ENCODE data around the gene CCM2.
A peak's percentile ranks its signal among the peaks of the same experiment; 100 is the strongest.
"Not testable (repeated sequence)": the region's sequence is repeated elsewhere in the genome, so short reads cannot be mapped to it uniquely, and the experiment has no call there.

Gene CCM2

DNA sequence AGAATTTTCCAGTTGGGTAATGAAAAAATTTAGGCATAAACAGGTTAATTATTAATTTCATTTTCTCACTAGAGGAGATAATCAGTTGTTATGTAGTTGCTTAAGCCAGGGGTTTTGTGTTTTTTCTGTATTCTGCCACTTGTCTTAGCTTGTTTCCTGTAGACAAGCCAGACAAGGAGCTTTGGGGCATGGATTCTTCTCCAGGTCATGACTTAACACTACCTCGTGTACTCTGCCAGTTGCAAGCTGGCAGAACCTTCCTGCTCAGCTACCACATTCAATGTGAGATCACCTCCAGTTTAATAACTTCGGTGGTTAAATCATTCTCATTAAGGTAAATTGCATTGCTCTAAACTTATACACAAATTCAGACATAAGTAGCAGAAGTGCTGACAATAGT, 1.8 kb downstream of the CCM2 start:
- no peak for DNase-seq (ENCODE audit: low spot score)

DNA sequence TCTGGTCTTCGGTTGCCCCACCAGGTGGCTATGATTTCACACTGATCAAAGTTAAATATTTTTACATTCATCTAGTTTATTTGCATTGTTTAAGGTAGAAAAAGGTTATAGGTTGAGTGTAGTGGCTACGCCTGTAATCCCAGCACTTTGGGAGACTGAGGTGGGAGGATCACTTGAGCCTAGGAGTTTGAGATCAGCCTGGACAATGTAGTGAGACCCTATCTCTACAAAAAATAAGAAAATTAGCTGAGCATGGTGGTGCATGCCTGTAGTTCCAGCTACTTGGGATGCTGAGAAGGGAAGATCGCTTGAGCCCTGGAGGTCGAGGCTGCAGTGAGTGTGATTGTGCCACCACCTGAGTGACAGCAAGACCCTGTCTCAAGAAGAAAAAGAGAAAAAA, 3.8 kb downstream of the CCM2 start:
- DNase-seq (ENCODE audit: low spot score), result no peak

DNA sequence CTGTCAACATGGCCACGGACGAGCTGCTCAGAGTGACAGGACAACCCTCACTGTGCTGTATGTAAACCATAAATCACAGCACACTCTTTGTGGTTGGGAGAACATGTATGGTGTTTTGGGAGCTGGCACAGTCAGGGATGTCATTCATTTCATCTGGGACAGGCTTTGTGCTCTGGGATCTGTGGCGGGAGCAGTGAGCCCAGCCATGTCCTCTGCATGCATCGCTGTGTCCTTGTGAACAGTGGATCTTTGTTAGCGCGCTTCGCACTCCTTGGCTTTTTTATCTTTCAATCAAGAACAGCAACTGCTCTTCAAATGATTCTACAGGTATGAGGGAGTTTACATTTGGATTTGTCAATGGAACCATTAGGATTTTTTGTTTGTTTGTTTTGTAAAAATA, 7.1 kb downstream of the CCM2 start:
- DNase-seq (ENCODE audit: low spot score), result peak; percentile 89

DNA sequence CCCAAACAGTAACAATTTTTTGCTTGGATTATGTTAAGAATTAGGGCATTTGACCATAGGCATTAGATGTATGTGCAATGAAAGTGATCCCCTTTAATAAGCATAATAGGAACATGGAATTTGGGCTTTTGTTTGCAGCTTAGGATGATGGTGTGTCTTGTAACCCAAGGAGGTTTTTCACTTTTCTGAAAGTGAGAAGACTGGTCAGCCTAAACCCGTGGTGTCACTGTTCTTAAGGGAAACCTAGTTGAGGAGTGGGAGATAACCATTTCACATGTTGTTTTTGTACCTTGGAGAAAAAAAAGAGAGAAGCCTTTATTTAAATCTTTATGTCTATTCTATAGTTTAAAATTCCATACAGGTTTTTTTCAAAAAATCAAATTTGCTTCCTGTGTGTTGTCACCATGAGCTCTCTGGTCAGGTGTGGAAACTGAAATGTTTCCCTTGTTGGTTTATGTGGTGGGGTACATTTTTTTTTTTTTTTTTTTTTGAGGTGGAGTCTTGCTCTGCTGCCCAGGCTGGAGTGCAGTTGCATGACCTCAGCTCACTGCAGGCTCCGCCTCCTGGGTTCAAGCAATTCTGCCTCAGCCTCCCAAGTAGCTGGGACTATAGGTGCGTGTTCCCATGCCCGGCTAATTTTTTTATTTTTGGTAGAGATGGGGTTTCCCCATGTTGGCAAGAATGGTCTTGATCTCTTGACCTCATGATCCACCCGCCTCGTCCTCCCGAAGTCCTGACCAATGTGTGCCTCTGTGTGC, 7.7 kb downstream of the CCM2 start:
- no peak for DNase-seq (ENCODE audit: low spot score)

DNA sequence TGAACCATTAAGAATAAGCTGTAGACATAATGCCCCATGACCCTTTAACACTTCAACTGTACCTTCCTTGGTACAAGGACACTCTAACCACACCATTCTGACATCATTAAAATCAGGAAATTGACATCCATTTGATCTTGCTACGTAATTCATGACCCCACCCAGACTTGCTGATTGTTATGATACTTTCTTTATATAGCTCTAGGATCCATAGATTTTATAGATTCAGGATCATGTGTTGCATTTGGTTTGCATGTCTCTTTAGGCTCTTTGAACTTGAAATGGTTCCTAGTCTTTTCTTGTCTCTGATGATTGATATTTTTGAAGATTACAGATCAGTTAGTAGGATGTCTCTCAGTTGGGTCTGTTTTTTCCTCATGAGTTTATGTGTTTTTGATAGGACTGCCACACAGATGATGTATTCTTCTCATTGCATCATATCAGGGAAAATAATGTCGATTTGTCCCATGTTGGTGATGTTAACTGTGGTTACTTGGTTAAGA, 13.5 kb downstream of the CCM2 start:
- no peak for DNase-seq (ENCODE audit: low spot score)

DNA sequence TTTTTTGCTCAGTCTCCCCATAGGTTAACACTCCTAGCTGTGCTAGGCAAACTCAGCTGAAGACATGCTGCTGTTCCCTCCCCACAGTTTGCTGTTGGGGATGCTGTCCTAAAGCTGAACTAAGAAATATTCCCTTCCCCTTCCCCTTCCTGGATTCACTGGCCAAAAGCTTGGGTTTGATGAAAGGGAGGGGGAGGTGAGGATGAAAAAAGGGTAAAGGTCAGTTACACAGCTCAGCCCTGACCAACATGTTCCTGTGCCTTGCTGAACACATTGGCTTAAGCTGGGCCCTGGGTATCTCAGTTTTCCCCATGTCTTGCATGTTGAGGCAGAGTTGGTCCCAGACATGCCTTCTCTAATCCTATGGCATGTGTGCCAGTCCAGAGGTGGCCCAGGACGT, 15.3 kb downstream of the CCM2 start:
- DNase-seq (ENCODE audit: low spot score), result no peak

DNA sequence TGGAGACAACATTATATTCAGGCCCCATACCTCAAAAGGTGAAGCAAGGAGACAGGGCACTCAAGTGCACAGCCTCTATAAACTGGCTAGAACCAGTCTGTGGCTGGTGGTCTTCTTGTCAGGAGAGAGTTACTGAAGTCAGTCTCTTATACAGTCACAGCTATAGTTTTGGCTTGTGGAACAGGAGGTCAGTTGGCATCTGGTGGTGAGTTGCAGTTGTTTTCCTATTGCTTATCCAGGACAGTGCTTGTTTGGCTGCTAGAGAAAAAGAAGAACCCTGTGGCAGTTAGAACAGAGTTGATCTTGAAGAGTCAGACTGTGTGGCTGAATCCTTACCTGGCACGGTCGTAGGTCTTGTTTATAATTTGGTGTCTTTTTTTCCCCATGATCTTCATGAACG, 17.3 kb downstream of the CCM2 start:
- DNase-seq (ENCODE audit: low spot score), result no peak

DNA sequence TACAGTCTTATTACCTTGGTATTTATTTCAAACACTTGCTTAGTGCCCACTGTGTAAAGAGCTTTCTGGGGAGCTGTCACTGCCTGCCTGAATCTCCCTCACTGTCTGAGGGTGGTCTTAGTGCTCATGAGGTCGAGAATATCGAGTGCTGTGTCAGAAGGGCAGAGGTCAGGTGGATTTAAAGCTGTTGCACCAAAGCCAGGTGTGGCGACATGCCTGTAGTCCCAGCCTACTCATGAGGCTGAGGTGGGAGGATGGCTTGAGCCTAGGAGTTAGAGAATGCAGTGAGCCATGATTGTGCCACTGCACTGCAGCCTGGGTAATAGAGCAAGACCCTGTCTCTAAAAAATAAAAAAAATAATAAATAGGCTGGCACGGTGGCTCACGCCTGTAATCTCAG, 20.9 kb downstream of the CCM2 start:
- no peak for DNase-seq (ENCODE audit: low spot score)

DNA sequence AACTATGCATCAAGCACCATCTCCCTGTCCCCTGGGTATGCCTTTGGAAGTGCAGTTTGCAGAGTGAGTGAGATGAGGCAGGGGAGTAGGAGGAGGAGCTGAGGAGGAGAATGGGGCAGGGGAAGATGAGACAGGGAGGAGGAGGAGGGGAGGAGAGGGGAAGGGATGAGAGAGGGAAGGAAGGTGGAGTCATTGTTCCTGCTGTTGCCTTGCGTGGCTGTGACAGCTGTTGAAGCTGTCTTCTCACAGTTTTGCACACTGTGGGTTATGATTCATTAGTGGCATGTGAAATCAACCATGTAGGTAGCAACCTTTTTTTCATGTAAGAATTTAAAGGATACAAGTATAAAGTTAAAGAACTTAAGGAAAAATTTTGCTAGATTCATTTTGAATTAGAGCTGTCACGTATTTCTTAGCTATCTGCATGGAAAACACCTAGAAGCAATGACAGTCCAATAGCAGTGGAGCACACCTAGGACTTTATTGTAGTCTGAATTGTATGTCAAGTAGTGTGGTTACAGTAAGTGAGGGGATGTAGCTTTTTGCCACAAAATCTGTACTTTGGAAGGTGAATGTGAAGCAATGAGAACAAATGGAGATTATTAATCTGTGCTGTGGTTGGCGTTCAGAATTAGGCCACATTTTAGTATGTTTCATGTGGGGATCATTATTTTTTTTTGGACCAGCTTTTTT, 21.7 kb downstream of the CCM2 start:
- no peak for DNase-seq (ENCODE audit: low spot score)

DNA sequence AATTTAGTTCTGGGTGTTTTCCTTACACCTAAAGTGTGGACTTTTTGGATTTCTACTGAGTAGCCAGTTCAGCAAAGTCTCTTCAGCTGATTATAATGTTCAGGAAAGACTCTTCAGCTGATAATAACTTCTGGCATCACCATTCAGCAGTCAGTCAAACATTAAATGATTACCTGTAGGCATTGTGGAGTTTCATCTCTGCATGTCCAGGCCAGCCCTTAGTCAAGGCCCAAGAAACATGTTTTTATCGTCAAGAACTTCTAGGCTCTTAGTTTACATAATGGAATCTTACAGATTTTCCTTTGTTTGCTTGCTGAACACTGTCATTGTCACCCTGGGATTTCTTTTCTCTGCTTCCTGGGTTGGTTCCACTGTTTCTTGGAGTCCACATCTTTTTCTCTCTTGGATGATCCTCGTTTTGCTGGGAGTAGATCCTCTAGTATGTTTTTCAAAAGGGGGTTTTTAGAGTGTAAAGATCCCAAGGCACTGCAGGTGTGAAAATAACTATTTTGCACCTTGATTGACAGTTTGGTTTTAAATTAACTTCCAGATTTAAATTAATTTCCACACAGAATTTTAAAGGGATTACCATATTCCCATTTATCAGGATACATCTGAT, 24.2 kb downstream of the CCM2 start:
- DNase-seq (ENCODE audit: low spot score), result no peak

DNA sequence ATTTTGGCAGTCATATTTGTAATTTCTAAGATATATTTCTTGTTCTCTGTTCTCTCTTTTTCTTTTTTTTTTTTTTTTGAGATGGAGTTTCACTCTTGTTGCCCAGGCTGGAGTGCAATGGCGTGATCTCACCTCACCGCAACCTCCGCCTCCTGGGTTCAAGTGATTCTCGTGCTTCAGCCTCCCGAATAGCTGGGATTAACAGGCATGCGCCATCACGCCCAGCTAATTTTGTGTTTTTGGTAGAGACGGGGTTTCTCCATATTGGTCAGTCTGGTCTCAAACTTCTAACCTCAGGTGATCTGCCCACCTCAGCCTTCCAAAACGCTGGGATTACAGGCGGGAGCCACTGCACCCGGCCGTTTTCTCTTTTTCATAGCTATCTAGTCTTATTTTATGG, 25.5 kb downstream of the CCM2 start:
- DNase-seq (ENCODE audit: low spot score), result not testable (repeated sequence)

DNA sequence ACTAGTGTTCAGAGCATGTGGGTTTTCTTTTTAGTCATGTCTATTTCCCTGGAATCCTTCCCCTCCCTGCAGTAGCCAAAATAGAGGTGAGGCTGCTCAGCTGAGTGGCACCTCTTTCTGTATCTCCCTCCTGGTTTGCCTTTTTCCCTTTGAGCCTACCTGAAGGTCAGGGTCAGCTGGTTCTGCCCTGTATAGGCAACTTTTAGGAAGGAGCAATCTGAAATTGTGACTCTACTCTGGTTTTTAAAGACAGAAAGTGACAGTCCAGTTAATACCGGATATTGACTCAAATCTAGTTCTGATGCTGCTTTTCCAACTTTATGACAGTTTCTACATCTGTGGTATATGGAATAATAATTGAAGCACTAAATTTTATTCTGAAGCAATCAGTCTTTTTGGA, 26.0 kb downstream of the CCM2 start:
- DNase-seq (ENCODE audit: low spot score), result no peak

DNA sequence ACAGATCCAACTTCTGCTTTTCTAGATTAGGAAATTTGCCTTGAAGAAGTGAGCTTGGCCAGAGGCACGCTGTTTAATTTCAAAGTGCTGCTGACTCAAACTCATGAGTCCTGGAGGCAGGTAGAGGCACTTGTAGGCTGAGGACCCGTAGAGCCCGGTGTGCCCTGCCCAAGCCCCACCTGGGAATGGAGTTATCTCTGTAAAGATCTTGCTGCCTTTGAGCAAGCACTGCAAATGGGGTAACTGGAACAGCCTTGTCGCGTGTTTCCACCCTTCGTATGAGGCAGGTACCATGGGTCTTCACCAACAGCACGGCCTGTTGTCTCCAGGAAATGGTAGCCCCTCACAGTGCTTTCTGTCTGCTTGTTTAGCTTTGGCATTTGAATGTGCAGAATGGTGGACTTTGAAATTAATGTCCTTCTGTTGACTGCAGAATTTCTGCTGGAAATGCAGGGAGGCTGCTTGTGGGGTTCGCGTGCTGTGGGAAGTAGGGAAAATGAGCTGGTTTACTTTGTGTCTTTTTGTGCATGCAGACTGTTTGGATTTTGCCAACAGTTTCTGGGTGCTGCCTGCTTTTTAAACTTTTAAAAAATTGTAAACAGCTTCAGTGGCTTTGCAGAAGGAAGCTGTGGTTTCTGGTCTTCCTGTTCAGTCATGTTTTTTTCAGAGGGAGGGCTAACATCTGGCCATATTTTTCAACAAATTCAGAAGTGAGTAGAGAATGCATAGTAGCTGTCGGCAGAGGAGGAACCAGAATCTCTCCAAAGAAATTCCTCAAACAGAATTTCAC, 27.2 kb downstream of the CCM2 start:
- peak; percentile 27 for DNase-seq (ENCODE audit: low spot score)

DNA sequence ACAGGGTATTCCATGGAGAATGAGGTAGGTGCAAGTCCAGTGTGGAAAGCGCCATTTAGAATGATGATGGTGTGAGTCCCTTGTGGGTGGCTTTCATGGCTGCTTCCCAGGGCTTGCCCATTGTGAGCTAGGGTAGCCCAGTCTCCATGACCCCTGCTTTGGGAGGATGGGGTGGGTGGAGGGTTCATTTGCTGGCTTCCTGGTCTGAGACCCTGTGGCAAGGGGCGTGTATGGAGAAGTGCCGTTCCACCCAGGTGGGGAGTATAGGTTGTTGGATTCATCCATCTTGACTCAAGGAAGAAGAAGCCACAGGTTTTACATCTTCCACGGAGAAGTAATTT, 27.7 kb downstream of the CCM2 start:
- DNase-seq (ENCODE audit: low spot score), result no peak

DNA sequence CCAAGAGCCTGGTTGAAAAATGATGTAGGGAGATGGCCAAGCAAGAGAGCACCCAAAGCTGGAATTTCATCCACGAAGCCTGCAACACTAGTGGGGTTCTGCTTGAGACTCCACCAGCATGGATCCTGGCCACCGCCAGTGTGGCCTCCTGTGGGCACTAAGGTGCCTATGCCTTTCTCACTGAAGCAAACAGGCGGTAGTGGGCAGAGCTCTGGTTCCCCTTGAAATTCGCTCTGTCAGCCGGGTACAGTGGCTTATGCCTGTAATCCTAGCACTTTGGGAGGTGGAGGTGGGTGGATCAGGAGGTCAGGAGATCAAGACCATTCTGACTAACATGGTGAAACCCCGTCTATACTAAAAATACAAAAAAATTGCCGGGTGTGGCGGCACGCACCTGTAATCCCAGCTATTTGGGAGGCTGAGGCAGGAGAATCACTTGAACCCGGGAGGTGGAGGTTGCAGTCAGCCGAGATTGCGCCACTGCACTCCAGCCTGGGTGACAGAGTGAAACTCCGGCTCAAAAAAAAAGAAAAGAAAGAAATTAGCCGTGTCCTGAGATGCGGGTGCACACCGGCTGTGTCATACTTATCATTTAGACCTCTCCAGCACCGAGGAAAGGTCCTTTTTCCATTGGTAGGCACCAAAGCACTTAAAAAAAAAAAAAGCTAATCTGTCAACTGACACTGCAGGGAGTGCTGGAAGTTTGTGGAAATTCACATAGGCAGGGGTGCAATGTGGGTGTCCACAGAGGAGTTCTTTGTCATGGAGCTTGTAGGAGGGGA, 28.3 kb downstream of the CCM2 start:
- no peak for DNase-seq (ENCODE audit: low spot score)

DNA sequence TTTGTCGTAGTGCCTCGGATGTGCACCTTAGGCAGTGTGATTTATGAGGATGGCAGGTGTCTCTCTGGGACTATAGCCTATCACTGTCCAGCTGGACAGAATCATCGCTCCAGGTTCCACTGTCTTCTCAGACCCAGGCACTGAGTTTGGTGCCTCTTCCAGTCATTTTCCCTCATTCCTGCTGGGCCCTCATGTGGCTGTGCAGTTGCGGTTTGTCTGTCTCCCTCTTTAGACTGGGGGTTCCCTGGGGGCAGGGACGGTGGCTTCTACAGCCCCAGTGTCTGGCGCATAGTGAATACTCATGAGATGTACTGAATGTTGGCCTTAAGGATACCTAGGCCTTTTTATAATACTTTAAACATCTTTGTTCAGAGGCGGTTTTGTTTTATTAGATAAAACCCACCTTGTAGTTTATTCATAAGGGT, 28.9 kb downstream of the CCM2 start:
- no peak for DNase-seq (ENCODE audit: low spot score)

DNA sequence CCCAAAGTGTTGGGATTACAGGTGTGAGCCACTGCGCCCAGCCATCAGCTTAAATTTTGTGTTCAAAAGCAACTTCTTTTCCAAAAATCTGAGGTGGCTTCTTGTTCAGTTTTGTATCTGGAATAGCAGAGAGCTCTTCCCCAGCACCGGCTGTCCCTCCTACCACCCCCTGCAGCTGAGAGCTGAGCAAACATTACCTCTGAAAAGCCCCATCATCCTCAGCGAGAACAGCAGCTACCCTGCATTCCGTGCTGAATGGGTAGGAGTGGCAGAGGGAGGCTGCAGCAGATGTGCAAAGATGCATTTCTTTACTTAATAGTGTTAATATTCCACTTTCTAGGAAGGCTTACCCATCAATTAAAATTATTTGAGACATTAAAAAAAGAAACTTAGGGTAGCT, 31.8 kb downstream of the CCM2 start:
- no peak for DNase-seq (ENCODE audit: low spot score)

DNA sequence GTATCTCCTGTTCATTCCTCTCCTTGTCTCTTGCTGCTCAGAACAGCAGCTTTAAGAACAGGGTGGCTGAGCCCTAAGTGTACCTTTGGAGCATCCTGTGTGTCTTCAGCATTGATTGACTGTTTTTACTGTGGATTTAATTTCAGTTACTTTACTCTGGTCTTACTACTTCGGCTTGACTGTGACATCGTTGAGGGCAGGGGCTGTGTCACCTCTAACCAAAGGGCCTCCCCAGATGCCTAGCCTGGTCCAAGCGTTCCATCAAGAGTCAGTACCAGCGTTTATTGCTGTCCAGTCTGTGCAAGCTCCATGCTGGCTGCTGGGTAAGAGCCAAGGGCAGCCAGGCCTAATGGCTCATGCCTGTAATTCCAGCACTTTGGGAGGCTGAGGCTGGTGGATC, 32.4 kb downstream of the CCM2 start:
- DNase-seq (ENCODE audit: low spot score), result no peak

DNA sequence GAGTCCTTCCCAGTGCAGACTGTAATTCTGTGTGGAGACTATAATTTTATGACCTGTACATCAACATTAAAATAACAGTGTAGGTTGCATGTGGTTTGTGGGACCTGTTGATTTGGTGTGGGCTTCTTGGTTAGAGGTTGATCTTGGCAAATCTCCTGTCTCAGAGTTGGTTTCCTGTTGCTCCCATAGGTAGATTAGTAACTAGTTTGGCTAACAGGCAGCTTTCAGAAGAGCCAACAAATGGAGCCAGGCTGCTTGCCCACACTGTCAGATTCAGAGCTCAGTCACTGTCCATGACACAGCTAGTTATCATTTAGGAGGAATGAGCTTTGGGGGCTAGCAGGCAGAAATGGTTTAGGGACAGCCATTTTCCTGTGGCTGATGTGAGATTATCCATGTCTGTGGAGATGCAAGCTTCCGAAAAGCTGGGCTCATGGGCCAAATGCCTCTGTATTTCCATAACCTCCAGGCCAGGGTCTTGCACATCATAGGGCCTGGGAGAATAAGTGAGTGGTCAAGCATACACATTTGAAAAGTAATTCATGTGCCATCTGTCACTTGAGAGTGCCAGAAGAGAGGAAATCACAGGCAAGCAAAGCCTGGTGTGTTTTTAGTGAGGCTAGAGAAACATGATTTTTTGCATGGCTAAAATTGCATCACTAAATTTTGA, 33.4 kb downstream of the CCM2 start:
- DNase-seq (ENCODE audit: low spot score), result no peak

DNA sequence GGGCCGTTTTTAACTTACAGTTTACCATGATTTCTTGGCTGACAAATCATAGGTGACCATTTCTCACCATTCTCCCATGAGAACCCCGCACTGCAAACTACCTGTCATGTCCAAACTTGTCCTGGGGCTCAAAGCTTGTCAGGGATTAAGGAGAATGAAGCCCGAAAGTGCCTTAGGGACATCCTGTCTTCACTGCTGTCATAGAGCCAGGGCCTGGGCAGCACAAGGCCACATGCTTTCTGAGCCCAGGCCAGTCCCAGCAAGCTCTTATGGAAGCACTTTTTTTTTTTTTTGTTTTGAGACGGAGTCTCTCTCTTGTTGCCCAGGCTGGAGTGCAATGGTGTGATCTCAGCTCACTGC, 33.9 kb downstream of the CCM2 start:
- peak; percentile 15 for DNase-seq (ENCODE audit: low spot score)

DNA sequence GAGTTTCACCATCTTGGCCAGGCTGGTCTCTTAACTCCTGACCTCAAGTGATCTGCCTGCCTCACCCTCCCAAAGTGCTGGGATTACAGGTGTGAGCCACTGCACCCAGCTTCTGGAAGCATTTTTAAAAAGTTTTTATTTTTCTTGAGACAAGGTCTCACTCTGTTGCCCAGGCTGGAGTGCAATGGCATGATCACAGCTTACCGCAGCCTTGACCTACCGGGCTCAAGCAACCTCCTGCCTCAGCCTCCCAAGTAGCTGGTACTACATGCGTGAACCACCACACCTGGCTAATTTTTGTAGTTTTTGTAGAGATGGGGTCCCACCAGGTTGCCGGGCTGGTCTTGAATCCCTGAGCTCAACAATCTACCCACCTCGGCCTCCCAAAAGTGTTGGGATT, 34.7 kb downstream of the CCM2 start:
- DNase-seq (ENCODE audit: low spot score), result not testable (repeated sequence)
